ENCODE results near the gene HAUS1.
"Not testable (repeated sequence)": the region's sequence is repeated elsewhere in the genome, so short reads cannot be mapped to it uniquely, and the experiment has no call there.

GRCh38 chr18:46126625-46127024, 22.4 kb downstream of the HAUS1 start:
- not testable (repeated sequence) for TF ChIP-seq CTCF (IDR thresholded peaks at IDR 0.05; ENCODE audit: insufficient read depth, low read depth, low read length); EZH2 (IDR thresholded peaks at IDR 0.05; ENCODE audit: insufficient read depth, low read length)
